HL-60/S4 (cell line): ENCODE results near the gene IRGC.
"Not testable (repeated sequence)": the region's sequence is repeated elsewhere in the genome, so short reads cannot be mapped to it uniquely, and the experiment has no call there.

Experiments
- in situ Hi-C: fragments of 300-500 bp; cut with MboI; formaldehyde crosslinking; loops from 2 replicates; pipeline ENCODE4 v1.14.3; 2022; ENCODE audit warnings: low sequenced_read_pairs

IRGC gene

DNA sequence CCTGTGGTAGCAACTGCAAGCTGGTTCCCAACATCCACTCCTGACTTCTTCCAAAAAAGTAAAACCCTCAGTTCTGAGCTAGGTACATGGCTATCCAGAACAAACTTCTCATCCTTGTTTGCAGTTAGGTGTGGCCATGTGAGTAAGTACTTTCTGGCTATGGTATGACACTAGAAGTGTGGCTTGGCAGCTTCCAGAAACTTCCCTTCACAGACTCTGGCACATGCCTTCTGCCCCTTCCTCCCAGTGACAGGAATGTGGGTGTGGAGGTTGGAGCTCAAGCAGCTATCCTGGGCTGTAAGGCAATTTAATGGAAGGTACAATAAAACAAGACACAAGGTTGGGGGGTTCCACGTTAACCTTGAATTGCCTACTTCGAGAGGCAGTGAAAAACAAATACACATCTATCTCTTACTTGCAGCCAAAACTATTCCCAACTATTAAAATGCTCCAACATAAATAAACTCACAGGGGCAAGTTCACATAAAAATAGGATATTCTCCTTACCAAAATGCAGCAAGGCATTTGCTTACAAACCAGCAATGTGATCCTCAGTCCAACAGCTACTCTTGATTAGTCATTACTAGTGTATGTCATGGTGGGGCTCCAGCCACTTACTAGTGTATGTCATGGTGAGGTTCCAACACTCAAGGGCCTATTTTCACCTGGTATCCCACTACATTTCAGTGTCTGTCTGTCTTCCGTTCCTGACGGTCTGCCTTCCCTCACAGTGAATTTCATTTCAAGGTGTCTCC lies 35.8 kb downstream of the IRGC start:
- in situ Hi-C loops = no loop called here

DNA sequence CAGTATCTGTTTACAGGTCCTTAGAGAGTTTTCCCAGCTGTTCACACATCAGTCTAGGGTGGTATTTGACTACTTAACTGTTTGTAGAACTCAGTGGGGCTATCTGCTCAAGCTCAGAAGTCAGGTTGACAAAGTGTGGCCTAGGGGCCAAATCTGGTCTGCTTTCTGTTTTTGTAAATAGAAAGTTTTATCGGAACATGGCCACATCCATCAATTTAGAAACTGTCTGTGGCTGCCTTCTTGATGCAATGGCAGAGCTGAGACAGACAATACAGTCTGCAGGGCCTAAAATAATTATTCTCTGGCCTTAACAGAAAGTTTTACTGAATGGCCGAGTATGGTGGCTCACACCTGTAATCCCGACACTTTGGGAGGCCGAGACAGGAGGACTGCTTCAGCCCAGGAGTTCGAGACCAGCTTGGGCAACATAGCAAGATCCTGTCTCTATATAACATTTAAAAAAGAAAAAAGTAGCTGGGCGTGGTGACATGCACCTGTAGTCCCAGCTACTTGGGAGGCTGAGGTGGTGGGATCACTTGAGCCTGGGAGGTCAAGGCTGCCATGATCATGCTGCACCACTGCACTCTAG lies 36.5 kb downstream of the IRGC start:
- in situ Hi-C loops = no loop called here

DNA sequence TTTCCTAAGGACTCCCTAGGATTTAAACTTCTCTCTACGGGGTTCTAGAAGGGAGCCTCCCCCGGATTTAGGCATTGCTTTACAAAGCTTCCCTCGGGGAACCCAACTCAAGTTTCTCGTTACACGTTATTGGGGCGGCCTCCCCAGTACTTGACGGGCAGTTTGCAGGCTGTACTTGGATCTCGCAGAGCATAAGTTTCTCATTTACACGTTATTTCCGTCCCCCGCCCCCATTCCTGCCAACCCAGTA lies 38.3 kb downstream of the IRGC start:
- in situ Hi-C loops = no loop called here

DNA sequence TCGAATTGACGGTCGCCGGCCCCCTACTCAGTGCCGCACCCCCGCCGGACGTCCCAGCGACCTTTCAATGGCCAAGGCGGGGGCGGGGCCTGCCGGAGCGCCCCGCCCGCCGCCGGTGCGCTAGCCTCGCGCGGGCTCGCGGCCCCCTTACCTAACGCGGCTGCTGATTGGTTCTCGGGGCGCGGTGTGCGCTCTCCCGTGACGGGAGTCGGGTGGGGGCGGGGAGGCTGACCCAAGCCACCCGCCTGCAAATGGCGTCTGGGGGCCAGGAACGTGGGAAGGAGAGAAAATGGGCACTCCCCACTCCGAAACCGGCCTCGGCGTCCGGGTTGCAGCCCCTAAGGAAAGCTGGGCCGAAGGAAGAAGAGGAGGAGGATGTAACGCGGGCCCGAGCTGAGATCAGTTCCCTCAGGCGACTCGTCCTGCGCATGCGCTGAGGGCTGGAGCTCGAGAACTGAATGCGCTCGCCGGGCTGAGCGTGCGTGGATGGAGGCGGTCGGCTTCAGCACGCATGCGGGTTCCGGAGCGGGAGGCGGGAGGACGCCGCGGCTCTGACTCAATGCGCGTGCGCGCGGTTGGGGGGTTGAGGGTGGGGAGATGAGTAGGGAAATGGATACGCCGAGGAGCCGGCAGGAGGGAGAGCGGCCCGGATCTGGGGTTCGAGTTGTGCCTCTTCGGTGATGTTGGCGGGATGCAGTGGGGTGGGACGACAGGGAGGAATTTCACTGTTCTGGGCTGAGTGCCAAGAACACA lies 38.8 kb downstream of the IRGC start, which contains the start of gene SMG9:
SMG9 (minus strand) TSS at position 460 of the 753 bp plus-strand sequence. CDS start 4,221 bp downstream, outside the sequence.
- in situ Hi-C loops = no loop called here

DNA sequence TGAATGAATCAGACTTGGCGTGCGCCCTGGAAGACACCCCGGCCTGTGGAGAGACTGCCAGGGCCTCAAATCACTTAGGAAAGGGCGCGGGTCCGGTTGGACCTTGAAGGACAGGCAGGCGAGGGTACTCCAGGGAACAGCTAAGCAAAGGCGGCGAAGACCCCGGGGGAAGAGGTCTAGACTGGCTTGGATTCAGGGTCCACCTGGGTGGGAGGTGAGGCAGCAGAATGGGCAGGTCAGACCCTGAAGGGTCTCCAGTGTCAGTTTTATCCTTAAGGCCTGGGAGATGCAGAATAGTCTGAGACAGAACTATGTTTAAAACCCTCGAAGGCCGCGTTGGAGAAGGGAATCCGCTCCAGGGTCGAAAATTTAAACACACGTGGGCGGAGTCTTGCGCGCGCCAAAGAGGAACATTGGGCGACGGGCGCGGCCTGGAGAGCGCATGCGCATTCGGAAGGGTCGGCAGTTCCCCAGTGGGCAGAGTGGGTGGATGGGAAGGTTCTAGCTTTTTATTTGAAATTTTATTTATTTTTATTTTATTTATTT lies 39.5 kb downstream of the IRGC start:
- in situ Hi-C loops = no loop called here

DNA sequence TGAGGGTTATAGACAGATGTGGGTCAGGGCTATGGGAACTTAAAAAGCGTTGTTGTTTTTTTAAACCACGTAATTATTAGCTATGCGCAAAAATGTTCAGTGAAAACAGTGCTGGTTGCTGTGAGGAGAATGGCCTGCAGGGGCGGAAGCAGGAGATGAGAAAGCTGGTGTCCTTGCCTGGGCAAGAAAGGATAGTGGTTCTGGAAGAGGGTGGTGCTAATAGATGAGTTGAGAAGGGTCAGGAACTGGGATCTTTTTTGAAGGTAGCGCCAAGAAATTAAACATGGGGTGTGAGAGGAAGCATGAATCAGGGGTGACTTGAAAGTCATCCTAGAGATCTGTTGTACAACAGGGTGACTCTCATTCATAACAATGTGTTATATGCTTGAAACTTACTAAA lies 43.6 kb downstream of the IRGC start:
- in situ Hi-C loops = no loop called here

DNA sequence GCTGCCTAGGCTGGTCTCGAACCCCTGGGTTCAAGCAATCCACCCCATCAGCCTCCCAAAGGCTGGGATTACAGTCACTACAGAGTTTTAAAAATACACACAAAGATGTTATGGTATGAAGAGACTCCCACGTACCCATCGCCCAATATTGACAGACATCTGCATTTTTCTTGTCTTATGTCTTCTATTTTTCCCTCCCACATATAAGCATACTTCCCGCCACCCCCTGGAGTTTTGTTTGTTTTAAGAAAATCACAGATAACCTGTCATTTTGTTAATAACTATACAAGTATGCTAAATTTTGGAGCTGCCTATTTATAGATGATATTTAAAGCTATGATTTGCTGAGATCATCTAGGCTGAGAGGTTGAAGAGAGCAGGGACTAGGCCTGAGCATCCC lies 45.1 kb downstream of the IRGC start:
- in situ Hi-C loops = no loop called here

DNA sequence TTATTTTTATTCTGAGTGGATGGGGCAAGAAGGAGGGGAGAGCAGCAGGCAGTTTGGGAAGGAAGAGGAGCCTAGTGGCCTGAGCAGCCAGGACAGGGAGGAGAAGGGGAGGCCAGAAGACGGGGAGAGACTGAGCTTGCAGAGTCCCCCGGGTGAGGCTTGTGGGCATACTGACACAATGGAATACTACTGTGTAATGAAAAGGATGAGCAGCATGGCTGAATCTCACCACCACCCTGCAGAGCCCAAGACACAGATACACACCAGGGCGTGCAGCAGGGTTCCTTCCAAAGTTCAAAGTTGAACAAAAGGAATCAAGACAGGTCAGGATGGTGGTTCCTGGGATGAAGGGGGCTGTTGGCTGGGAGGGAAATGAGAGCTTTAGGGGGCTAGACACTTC lies 46.9 kb downstream of the IRGC start:
- in situ Hi-C loops = no loop called here

DNA sequence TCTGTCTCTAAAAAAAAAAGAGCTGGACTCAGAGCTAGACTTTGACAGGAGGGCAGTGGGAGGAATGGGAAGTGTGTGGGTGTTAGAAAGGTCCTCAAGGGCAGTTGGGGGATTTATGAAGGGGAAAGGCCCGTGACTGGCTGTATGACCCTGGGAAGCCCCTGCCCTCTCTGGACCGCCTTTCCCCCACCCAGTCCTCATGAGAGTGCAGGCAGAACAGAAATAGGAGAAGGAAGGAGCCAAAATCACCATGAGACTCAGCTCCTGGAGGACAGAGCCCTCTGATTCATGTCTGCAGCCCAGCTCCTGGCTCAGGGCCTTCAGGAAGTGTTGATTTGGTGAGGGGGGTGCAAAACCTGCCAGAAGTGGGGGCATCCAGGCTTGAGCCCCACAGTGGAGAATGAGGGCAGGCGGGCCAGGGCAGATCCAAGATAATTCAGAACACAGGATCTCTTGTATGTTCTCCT lies 47.6 kb downstream of the IRGC start:
- in situ Hi-C loops = no loop called here

DNA sequence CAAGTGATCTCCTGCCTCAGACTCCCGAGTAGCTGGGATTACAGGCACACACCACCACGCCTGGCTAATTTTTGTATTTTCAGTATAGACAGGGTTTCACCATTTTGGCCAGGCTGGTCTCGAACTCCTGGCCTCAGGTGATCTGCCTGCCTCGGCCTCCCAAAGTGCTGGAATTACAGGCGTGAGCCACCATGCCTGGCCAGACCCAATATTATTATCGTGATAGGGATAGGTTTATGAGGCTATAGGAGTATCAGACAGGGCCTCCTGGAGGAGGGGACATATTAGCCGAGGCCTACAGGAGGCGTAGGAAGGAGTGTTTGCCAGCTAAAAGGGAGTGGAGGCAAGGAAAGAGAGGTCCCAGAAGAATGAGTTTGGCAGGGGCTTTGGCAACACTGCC lies 48.8 kb downstream of the IRGC start:
- in situ Hi-C loops = not testable (repeated sequence)

DNA sequence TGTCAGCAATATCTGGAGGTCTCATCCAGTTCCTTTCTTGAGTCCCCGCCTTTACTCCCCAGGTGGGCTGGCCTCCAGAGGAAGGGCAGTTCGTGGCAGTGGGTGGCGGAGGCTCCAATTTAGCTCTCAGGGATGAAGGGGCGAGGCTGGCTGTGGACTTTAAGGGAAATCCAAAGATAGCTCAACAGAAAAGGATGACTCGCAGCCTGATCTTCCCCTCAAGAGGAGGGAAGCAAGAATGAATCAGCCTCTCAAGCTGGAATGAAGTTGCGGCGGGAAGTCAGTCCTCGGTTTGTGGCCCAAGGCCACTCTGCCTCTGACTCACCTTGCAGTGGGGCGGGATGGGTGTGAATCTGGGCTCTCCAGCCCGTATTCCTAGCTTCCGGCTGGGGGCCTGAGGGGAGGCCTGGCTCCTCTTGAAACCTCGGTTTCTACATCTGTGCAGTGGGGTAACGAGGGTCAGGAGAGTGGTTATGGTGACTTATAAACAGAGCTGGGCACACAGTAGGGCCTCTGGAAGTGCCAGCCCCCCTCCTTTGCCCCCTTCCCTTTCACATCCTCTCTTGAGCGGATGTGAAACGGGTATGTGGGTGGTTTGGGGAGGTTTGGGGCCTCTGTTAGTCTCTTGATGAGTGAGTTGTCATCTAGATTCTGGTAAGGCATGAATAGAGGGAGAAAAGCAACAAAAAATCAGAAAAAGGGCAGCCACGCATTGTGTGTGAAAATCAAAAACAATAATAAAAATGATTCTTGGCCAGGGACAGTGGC lies 49.4 kb downstream of the IRGC start:
- in situ Hi-C loops = no loop called here

DNA sequence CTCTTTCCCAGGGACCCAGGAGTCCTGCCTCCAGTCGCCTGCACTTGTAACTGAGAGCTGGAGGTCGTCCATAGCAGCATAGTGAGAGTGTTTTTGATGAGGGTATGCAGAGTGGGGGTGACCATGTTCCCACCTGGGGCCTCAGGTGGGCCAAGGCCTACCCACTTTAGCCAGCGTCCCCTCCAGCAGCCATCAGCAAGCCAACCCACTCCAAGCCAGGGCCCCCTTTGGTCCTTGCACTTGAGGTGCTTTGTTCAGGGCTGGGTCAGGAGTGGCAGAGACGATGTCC lies 50.8 kb downstream of the IRGC start:
- in situ Hi-C loops = no loop called here

DNA sequence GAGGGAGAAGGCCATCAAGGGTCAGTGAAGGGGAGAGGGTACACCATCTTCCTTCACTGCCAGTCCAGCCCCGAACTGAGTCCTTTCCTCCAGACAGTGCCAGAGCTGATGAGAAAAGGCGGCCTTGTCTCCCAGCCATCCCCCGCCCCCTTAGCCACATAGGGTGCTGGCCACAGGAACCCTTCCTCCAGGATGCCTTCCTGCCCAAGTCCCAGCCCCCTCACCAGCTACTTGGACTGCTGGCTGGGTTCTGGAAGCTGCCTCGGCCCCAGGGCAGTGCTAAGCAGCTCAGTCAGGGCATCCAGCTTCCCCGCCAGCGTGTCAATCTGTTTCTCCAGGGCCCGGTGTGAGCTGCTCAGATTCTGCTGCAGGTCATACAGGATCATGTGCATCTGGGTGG lies 51.4 kb downstream of the IRGC start:
- in situ Hi-C loops = no loop called here

DNA sequence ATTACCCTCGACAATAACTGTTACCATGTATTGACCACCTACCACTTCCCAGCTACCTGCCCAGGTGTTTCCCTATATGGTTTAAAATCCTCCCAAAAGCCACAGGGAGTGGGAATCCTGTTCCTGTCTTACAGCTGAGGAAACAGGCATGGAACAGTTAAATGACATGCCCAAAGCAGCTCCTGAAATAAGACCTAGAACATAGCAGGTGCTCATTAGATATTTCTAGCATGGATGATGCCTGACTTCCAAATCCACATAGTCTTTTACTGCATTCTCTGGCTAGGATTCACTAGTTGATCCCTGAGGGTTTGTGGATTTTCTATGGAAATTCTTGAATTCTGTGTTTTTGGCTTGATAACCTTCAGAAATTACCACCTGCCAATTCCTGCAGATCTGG lies 51.9 kb downstream of the IRGC start:
- in situ Hi-C loops = no loop called here

DNA sequence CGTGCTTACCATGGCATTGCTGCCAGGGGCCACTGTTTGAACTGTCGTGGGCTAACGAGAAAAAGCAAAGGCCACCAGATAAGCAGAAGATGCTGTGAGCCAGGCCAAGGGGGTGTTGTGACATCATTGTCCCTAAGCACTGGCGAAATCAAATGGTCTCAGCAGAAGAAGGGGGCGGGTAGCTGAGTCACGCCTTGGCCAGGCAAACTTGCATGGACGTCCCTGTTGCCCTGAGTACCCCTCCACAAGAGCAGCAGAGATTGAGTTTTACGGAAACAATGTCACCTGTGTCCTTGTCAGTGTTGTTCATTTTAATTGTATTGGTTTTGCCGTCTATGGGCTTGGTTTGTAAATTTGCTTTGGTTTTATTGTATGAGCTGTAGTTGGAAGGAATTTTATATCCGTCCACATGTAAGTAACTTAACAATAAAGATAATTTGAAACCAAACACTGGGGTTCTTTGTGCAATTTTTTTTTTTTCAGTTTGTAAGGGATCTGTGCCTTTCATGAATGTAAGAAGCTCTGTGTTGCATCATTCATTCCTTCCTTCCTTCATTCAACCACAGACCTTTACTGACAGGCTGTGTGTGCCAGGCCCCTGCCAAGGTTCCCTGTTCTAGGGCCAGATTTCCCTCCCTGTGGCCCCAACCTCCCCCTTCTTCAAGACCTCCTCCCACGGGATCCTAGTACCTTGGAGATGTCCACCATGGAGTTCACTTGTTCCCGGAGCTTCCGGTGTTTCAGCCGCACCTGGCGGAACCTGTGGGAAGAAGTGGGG lies 52.6 kb downstream of the IRGC start:
- in situ Hi-C loops = no loop called here

DNA sequence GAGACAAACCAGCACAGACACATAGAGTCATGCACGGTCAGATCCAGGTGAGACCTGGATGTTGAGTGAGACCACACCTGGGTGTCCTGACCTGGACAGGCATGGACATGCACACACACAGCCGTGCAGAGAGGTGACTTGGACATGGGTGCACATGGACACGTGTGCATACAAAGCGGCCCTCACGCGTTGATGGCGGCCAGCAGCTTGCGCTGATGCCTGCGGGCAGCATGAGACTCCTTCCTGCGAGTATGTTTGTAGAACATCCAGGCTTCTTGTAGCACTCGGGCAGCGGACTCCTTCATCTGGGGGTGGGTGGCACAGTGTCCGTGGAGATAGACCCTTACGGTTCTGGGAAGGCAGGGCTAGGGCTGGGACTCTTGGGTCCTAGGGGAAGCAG lies 53.4 kb downstream of the IRGC start:
- in situ Hi-C loops = no loop called here
